GM23338 (cell line): Measurements from ENCODE around the gene CPA1. TPM values are rescaled to one million over a fixed set of nuclear protein-coding genes. Genes with fewer than 3 reads are reported as not detected.
A peak's percentile ranks its signal among the peaks of the same experiment; 100 is the strongest.

ENCODE experiments used
- ATAC-seq: fragments of 200-7000 bp; cut with Tn5 transposase; 3 replicates; pipeline ENCODE4 v1.9.1; 2020
- DNase-seq: peaks from one replicate; pipeline ENCODE4 v3.0.0-alpha.2; 2015; ENCODE audit warnings: low spot score
- H2AFZ ChIP-seq: fragments of 200-600 bp; sonication (generic); 2 replicates; pipeline ENCODE4 v1.8.0; 2016; ENCODE audit warnings: antibody characterized with exemption, mild to moderate bottlenecking, moderate library complexity
- H3F3A ChIP-seq: fragments of 200-600 bp; sonication (generic); replicated peaks from 2 replicates; pipeline ENCODE4 v1.8.0; 2017; ENCODE audit warnings: antibody characterized with exemption, mixed run types, low read depth
- H3K27ac ChIP-seq: fragments of 200-600 bp; sonication (generic); 2 replicates; pipeline ENCODE4 v1.6.1; 2016; ENCODE audit warnings: low read depth
- H3K27me3 ChIP-seq: fragments of 200-600 bp; sonication (generic); 2 replicates; pipeline ENCODE4 v1.8.0; 2016; ENCODE audit warnings: mild to moderate bottlenecking, mixed run types, moderate library complexity; ENCODE audit not compliant: insufficient read depth
- H3K36me3 ChIP-seq: fragments of 200-600 bp; sonication (generic); 2 replicates; pipeline ENCODE4 v1.8.0; 2016; ENCODE audit warnings: mild to moderate bottlenecking; ENCODE audit not compliant: insufficient read depth
- H3K4me1 ChIP-seq: fragments of 200-600 bp; sonication (generic); 2 replicates; pipeline ENCODE4 v1.8.0; 2016; ENCODE audit warnings: mild to moderate bottlenecking, moderate library complexity; ENCODE audit not compliant: insufficient read depth
- H3K4me2 ChIP-seq: fragments of 200-600 bp; sonication (generic); 2 replicates; pipeline ENCODE4 v1.7.1; 2017; ENCODE audit warnings: mixed run types
- H3K4me3 ChIP-seq: fragments of 200-600 bp; sonication (generic); 2 replicates; pipeline ENCODE4 v1.6.1; 2016; ENCODE audit warnings: mixed run types
- H3K79me2 ChIP-seq: fragments of 200-600 bp; sonication (generic); replicated peaks from 2 replicates; pipeline ENCODE4 v1.8.0; 2017; ENCODE audit warnings: mild to moderate bottlenecking; ENCODE audit not compliant: insufficient read depth
- H3K9me2 ChIP-seq: fragments of 200-600 bp; sonication (generic); 2 replicates; pipeline ENCODE4 v1.8.0; 2017; ENCODE audit not compliant: insufficient read depth
- H4K20me1 ChIP-seq: fragments of 200-600 bp; sonication (generic); replicated peaks from 2 replicates; pipeline ENCODE4 v1.8.0; 2017; ENCODE audit warnings: mild to moderate bottlenecking; ENCODE audit not compliant: insufficient read depth
- H3K27ac Mint-ChIP-seq: 2 replicates; pipeline ENCODE4 v1.8.0; 2020; ENCODE audit warnings: inconsistent platforms, mild to moderate bottlenecking, moderate library complexity, mixed read lengths
- H3K27me3 Mint-ChIP-seq: 3 replicates; pipeline ENCODE4 v1.8.0; 2022; ENCODE audit warnings: low read depth, mild to moderate bottlenecking, moderate library complexity, mixed read lengths, inconsistent platforms; ENCODE audit not compliant: insufficient read depth, poor library complexity
- H3K36me3 Mint-ChIP-seq: 3 replicates; pipeline ENCODE4 v1.8.0; 2021; ENCODE audit warnings: low read depth, mild to moderate bottlenecking, inconsistent platforms, moderate library complexity, mixed read lengths
- H3K4me1 Mint-ChIP-seq: 3 replicates; pipeline ENCODE4 v1.8.0; 2020; ENCODE audit warnings: mild to moderate bottlenecking, inconsistent platforms, mixed read lengths
- H3K4me3 Mint-ChIP-seq: 3 replicates; pipeline ENCODE4 v1.8.0; 2021; ENCODE audit warnings: moderate library complexity, mild to moderate bottlenecking, inconsistent platforms, mixed read lengths
- H3K9me3 Mint-ChIP-seq: 3 replicates; pipeline ENCODE4 v1.8.0; 2020; ENCODE audit warnings: moderate library complexity, mild to moderate bottlenecking, inconsistent platforms, mixed read lengths
- CREB1 ChIP-seq: fragments of 250-450 bp; sonication (Bioruptor Pico); IDR thresholded peaks from 2 replicates; pipeline ENCODE4 v1.5.0; 2020; ENCODE audit warnings: low read depth, mild to moderate bottlenecking, moderate library complexity
- CTCF ChIP-seq, 2 experiments: fragments of 200-600 bp in 1 of 2; sonication (generic) in 1 of 2; conservative IDR thresholded peaks; 2 replicates each; pipeline versions ENCODE4 v1.5.1 to v1.6.1; 2016 to 2017; ENCODE audit warnings: antibody characterized with exemption in 2 of 2, low read depth in 2 of 2, mild to moderate bottlenecking in 2 of 2, moderate library complexity in 1 of 2
- EZH2 ChIP-seq: fragments of 200-600 bp; sonication (generic); IDR thresholded peaks from one replicate; pipeline ENCODE4 v1.8.0; 2017; ENCODE audit warnings: antibody characterized with exemption, mild to moderate bottlenecking, low read depth; ENCODE audit not compliant: unreplicated experiment
- EZH2phosphoT487 ChIP-seq: fragments of 200-600 bp; sonication (generic); IDR thresholded peaks from one replicate; pipeline ENCODE4 v1.8.1; 2018; ENCODE audit warnings: antibody characterized with exemption; ENCODE audit not compliant: unreplicated experiment
- POLR2AphosphoS5 ChIP-seq: IDR thresholded peaks from 2 replicates; pipeline ENCODE4 v1.6.1; 2016; ENCODE audit warnings: antibody characterized with exemption, low read depth
- STAT1 ChIP-seq: IDR thresholded peaks from one replicate; pipeline ENCODE4 v1.6.1; 2016; ENCODE audit warnings: antibody characterized with exemption; ENCODE audit not compliant: unreplicated experiment
- ZNF462 ChIP-seq: fragments of 250-450 bp; sonication (Bioruptor Pico); IDR thresholded peaks from 2 replicates; pipeline ENCODE4 v1.5.0; 2020; ENCODE audit warnings: mild to moderate bottlenecking, moderate library complexity
- polyA plus RNA-seq: library from polyadenylated mRNA; unstranded; fragments of >200 nt; fragmentation: Nextera tagmentation; extraction: Ambion mirVana; gene quantifications from 2 replicates; pipeline ENCODE4 v1.2.1, GENCODE V29; 2016
- total RNA-seq: library from RNA; depleted of rRNA; stranded (reverse); fragments of >200 nt; shearing (Covaris generic); gene quantifications from 2 replicates; pipeline ENCODE4 v1.2.3, GENCODE V29; 2014

CPA1 gene
- total and polyA plus RNA-seq, 2 experiments from 2014 or later, result not detected

GRCh38 chr7:130337410-130337971, 42.8 kb upstream of the CPA1 start (continued):
- no peak for TF ChIP-seq EZH2
- no peak for TF ChIP-seq CTCF (conservative IDR thresholded peaks at IDR 0.05; ENCODE audit: low read depth in 2 of 2)
- TF ChIP-seq CREB1 (CRISPR knock-in tag), result no peak
- TF ChIP-seq STAT1, result no peak
- TF ChIP-seq ZNF462 (CRISPR knock-in tag), result no peak

- ATAC-seq (peak; percentile 80), DNase-seq (peak; percentile 19)
- Mint-ChIP-seq H3K9me3 (no peaks in the 10 kb centered on the region), H3K27ac (peak overlapping the region; percentile 86; the same call in 1 of the 2 replicates), H3K4me1 (peaks cover 18% of the 10 kb centered on the region), H3K36me3 (no peaks in the 10 kb centered on the region), H3K27me3 (peaks cover 2% of the 10 kb centered on the region), H3K4me3 (no peak overlapping the region)
- Histone ChIP-seq H2AFZ (peak overlapping the region; percentile 30), H3K4me3 (peak overlapping the region; percentile 6; the same call in 1 of the 2 replicates), H3K4me2 (peak overlapping the region; percentile 68), H3K9me2 (peaks cover 15% of the 10 kb centered on the region), H3F3A (no peaks in the 10 kb centered on the region), H3K36me3 (no peaks in the 10 kb centered on the region), H3K27me3 (no peaks in the 10 kb centered on the region), H4K20me1 (no peaks in the 10 kb centered on the region), H3K79me2 (no peaks in the 10 kb centered on the region), H3K4me1 (peaks cover 17% of the 10 kb centered on the region), H3K27ac (peak overlapping the region; percentile 58)
- TF ChIP-seq POLR2AphosphoS5, result no peak
- no peak for TF ChIP-seq EZH2phosphoT487
- TF ChIP-seq CREB1 (CRISPR knock-in tag), result no peak
- no peak for TF ChIP-seq CTCF (conservative IDR thresholded peaks at IDR 0.05; ENCODE audit: low read depth in 2 of 2)
These were observed 42.1 kb upstream of the CPA1 start for GRCh38 chr7:130338233-130338632.
